Measurements from ENCODE around the gene CASQ2. TPM values are rescaled to one million over a fixed set of nuclear protein-coding genes. Genes with fewer than 3 reads are reported as not detected.
A peak's percentile ranks its signal among the peaks of the same experiment; 100 is the strongest.

Gene CASQ2
- total and polyA plus RNA-seq, 9 donors, result 0.36 to 43.0 (median 2.3) TPM

- no peaks in the 10 kb centered on the region for H3K27me3 ChIP-seq
- no peaks in the 10 kb centered on the region for H3K4me1 ChIP-seq (ENCODE audit: insufficient read depth)
- TF ChIP-seq CTCF (IDR thresholded peaks at IDR 0.05), result no peak
- no peak for TF ChIP-seq POLR2A (IDR thresholded peaks at IDR 0.05)
- no peak for TF ChIP-seq EP300 (IDR thresholded peaks at IDR 0.05)
- DNase-seq, result no peak
- WGBS, 3 donors, result 79 to 82% (median 80%) methylated on average over 10 of the region's 10 CpGs
- no peaks in the 10 kb centered on the region for H3K36me3 ChIP-seq
- no peak overlapping the region for H3K27ac ChIP-seq
- no peak overlapping the region for H3K4me3 ChIP-seq
- intact Hi-C loops (cut with DNase I), result loop anchor here in 2 of 4 donors (10.0 kb wide), 2 partner anchors 52 to 62 kb away; partner anchors contain the start of gene CASQ2 (in 1 of the 2)
- no peaks in the 10 kb centered on the region for H3K9me3 ChIP-seq
These were observed 55.5 kb downstream of the CASQ2 start for GRCh38 chr1:115712911-115713609.

- intact Hi-C loops (cut with DNase I), result loop anchor here in 2 of 4 donors (10.0 kb wide), 2 partner anchors 54 to 64 kb away; partner anchors contain the start of gene CASQ2 (in 1 of the 2)
These were observed 57.5 kb downstream of the CASQ2 start for GRCh38 chr1:115710859-115711624.

GRCh38 chr1:115706587-115707425 lies 61.7 kb downstream of the CASQ2 start:
- no peaks in the 10 kb centered on the region for H3K27me3 ChIP-seq
- H3K9me3 ChIP-seq, result no peaks in the 10 kb centered on the region
- peak in 2 of 3 donors; percentile 26 to 57 for TF ChIP-seq CTCF (IDR thresholded peaks at IDR 0.05)
- TF ChIP-seq POLR2A (IDR thresholded peaks at IDR 0.05), result no peak
- TF ChIP-seq EP300 (IDR thresholded peaks at IDR 0.05), result no peak
- 25 to 40% (median 34%) methylated on average over 8 of the region's 8 CpGs for WGBS, 3 donors
- H3K36me3 ChIP-seq, result no peaks in the 10 kb centered on the region
- no peak overlapping the region for H3K4me3 ChIP-seq
- intact Hi-C loops (cut with DNase I), result no loop called here
- H3K4me1 ChIP-seq (ENCODE audit: insufficient read depth), result no peaks in the 10 kb centered on the region
- DNase-seq, result no peak
- H3K27ac ChIP-seq, result no peak overlapping the region

More at GRCh38 chr1:115710859-115711624, 57.5 kb downstream of the CASQ2 start:
- Histone ChIP-seq H3K36me3 (no peaks in the 10 kb centered on the region), H3K9me3 (no peaks in the 10 kb centered on the region), H3K4me1 (ENCODE audit: insufficient read depth) (no peaks in the 10 kb centered on the region), H3K27me3 (no peaks in the 10 kb centered on the region), H3K4me3 (no peak overlapping the region), H3K27ac (no peak overlapping the region)
- TF ChIP-seq CTCF (IDR thresholded peaks at IDR 0.05) (no peak), POLR2A (IDR thresholded peaks at IDR 0.05) (no peak), EP300 (IDR thresholded peaks at IDR 0.05) (no peak)
- DNase-seq, result no peak
- 54 to 65% (median 54%) methylated on average over 9 of the region's 9 CpGs for WGBS, 3 donors

GRCh38 chr1:115705963-115706362 lies 62.6 kb downstream of the CASQ2 start:
- Histone ChIP-seq H3K27me3 (no peaks in the 10 kb centered on the region), H3K27ac (no peak overlapping the region), H3K4me3 (no peak overlapping the region), H3K4me1 (ENCODE audit: insufficient read depth) (no peaks in the 10 kb centered on the region), H3K9me3 (no peaks in the 10 kb centered on the region), H3K36me3 (no peaks in the 10 kb centered on the region)
- 51 to 66% (median 64%) methylated on average over 9 of the region's 9 CpGs for WGBS, 3 donors
- no peak for TF ChIP-seq EP300 (IDR thresholded peaks at IDR 0.05)
- no peak for TF ChIP-seq POLR2A (IDR thresholded peaks at IDR 0.05)
- no peak for TF ChIP-seq CTCF (IDR thresholded peaks at IDR 0.05)
- no peak for DNase-seq
- intact Hi-C loops (cut with DNase I), result no loop called here
